Activated CD8-positive, alpha-beta memory T cell treated with anti-CD3 and anti-CD28 coated beads for 1 hour (primary cell): Measurements from ENCODE around the gene TFG.

ENCODE experiments used
- DNase-seq, 2 donors: peaks; one replicate each; pipeline ENCODE4 v3.0.0-alpha.2; 2020; ENCODE audit warnings: low read depth in 1 of 2; ENCODE audit errors: extremely low read depth in 1 of 2

Gene TFG

DNA sequence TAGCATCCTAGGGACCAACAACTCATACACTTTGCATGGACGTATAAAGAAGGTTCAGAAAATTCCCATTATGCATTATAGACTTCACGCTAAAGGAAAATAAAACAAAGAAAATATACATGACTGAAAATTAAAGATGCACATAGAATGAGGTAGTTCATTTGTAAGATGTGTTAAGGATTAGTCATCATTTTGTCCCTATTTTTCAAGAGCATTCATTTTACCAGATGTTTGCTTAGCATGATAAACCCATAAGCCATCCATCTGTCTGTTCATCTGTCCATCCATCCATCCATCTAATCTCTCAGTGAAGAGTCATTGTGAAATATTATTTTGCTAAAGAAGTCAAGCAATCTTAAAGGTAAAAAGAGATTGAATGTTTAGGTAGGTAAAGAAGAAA, 80.3 kb downstream of the TFG start:
- DNase-seq = no peak

- no peak for DNase-seq
Measured at GRCh38 chr3:100796556-100796955, 87.3 kb downstream of the TFG start.

DNA sequence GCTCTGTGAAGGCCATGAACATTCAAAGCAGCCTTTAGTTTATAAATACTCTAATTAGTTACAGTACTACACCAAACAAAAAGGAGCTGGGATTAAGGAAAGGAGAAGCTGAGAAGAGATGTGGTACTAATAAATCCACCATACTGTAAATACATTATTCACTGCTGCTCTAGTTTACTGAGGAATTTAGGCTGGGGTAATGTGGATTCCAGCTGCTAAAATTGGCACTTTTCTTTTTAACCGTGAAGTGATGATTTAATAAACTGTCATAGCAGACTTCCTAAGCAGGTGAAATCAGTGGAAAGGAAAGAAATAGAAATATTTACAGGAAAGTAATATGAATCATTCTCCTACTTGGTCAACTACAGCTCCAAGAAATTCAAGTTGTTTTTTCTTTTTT, 88.7 kb downstream of the TFG start:
- DNase-seq = no peak
